Measurements from ENCODE around the gene SEC24B.

Gene SEC24B

DNA sequence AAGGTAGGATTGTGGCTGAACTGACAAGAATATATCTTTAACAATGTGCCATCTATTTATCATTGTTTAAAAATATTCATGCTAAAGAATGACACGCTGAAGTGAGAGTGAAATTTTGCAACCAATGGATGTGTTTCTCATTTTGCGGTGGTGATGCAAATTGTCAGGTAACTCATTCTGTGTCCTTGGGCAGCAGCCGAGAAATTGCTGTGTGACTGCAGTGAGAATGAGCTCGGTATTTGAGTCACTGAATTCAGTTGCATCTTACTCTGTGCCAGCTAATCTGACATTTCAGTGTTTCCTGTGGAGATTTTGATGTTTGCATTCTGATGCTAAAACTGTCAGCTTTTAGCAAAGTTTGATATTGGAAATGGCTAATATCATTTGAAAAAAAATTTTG, 154.6 kb downstream of the SEC24B start:
- peak; percentile 59 for DNase-seq

DNA sequence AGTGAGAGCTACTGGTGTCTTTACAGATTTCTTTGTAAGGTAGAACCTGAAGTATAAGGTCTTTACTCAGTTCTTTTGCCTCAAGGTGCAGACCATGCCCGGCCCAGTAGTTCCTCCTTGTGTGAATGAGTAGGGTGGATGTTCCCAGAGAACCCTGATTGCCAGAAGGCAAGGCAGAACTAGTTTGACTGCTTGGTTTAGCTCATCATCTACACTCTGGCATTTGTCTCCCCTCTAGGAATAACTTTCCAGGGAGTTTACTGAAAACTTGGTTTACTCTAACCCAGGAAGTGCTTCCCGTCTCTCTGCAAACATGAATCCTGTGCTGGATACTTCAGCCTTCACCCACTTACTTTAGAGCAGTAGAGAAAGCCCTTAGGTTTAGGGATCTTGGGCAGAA, 155.5 kb downstream of the SEC24B start:
- no peak for DNase-seq

DNA sequence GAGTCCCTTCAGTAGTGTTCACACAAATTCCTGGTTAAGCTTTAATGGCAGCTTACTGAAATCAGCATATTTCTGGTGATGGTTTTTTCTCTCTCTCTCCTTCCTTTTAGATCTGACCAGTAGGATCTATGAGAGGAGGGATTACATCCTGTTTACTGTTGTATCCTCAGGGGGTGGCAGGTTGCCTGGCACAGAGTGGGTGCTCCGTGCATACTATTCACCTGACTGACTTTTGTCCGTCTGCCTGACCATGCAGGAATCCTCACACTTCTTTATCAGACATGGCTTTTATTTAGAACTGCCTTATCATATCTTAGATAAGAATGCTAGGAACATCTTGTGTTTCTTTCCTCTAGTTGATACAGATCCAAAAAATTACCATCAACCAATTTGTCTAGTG, 156.0 kb downstream of the SEC24B start:
- DNase-seq, result no peak

Data from stimulated activated CD8-positive, alpha-beta memory T cell treated with anti-CD3 and anti-CD28 coated beads, Interleukin-4, amount 100 ng/mL, for 48 hours (primary cell).